Measurements from ENCODE around the gene PVR. TPM values are rescaled to one million over a fixed set of nuclear protein-coding genes. Genes with fewer than 3 reads are reported as not detected.

Gene PVR
- total RNA-seq, 1 donor from 2014 or later: 14.8 TPM

GRCh38 chr19:44648631-44649251 lies 5.0 kb downstream of the PVR start:
- DNase-seq (ENCODE audit: low spot score): no peak
- Mint-ChIP-seq H3K36me3 (ENCODE audit: low read depth, unreplicated experiment) (peaks cover 17% of the 10 kb centered on the region), H3K4me1 (ENCODE audit: unreplicated experiment) (no peaks in the 10 kb centered on the region), H3K9me3 (ENCODE audit: unreplicated experiment) (no peaks in the 10 kb centered on the region), H3K27ac (ENCODE audit: unreplicated experiment) (no peak overlapping the region), H3K27me3 (ENCODE audit: unreplicated experiment) (peaks cover 6% of the 10 kb centered on the region), H3K4me3 (ENCODE audit: unreplicated experiment) (no peak overlapping the region)
- TF ChIP-seq CTCF (IDR thresholded peaks at IDR 0.05; ENCODE audit: unreplicated experiment): no peak

DNA sequence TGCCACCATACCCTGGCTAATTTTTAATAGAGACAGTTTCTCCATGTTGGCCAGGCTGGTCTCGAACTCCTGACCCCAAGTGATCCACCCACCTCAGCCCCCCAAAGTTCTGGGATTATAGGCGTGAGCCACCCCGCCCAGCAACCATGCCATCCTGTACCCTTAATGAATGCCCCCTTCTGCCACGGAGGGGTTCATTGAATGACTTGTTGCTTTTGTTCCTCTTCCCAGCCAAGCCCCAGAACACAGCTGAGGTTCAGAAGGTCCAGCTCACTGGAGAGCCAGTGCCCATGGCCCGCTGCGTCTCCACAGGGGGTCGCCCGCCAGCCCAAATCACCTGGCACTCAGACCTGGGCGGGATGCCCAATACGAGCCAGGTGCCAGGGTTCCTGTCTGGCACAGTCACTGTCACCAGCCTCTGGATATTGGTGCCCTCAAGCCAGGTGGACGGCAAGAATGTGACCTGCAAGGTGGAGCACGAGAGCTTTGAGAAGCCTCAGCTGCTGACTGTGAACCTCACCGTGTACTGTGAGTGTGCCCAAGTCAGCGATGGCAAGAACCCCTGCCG lies 6.0 kb downstream of the PVR start:
- Mint-ChIP-seq H3K27ac (ENCODE audit: unreplicated experiment) (no peak overlapping the region), H3K9me3 (ENCODE audit: unreplicated experiment) (no peaks in the 10 kb centered on the region), H3K27me3 (ENCODE audit: unreplicated experiment) (peaks cover 6% of the 10 kb centered on the region), H3K4me1 (ENCODE audit: unreplicated experiment) (no peaks in the 10 kb centered on the region), H3K36me3 (ENCODE audit: low read depth, unreplicated experiment) (peaks cover 17% of the 10 kb centered on the region), H3K4me3 (ENCODE audit: unreplicated experiment) (no peak overlapping the region)
- no peak for TF ChIP-seq CTCF (IDR thresholded peaks at IDR 0.05; ENCODE audit: unreplicated experiment)
- DNase-seq (ENCODE audit: low spot score): no peak

DNA sequence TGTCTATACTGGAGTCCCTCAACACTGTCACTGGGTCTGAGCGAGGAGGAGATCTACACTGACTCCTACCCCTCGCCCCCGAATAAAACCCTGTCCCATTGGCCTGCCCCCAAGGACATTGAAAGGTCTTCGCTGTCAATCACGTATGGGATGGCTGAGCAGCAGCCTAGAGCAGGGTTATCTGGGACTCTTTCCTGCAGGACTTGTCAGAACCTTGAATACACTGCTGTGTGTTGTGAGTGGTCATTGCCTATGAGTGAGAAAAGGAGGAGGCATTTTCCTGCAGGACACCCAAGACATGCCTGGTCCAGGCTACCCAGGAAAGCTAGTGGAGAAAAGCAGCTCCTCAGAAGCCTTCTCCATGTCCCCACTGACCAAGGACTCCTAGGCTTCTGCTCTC lies 9.6 kb downstream of the PVR start:
- Mint-ChIP-seq H3K4me1 (ENCODE audit: unreplicated experiment) (no peaks in the 10 kb centered on the region), H3K9me3 (ENCODE audit: unreplicated experiment) (peaks cover 3% of the 10 kb centered on the region), H3K27ac (ENCODE audit: unreplicated experiment) (no peak overlapping the region), H3K27me3 (ENCODE audit: unreplicated experiment) (peaks cover 6% of the 10 kb centered on the region), H3K4me3 (ENCODE audit: unreplicated experiment) (peak overlapping the region; percentile 24), H3K36me3 (ENCODE audit: low read depth, unreplicated experiment) (peaks cover 34% of the 10 kb centered on the region)
- no peak for TF ChIP-seq CTCF (IDR thresholded peaks at IDR 0.05; ENCODE audit: unreplicated experiment)
- no peak for DNase-seq (ENCODE audit: low spot score)

GRCh38 chr19:44653977-44654774 lies 10.5 kb downstream of the PVR start:
- no peak overlapping the region for H3K27ac Mint-ChIP-seq (ENCODE audit: unreplicated experiment)
- H3K9me3 Mint-ChIP-seq (ENCODE audit: unreplicated experiment): peaks cover 3% of the 10 kb centered on the region
- peaks cover 6% of the 10 kb centered on the region for H3K27me3 Mint-ChIP-seq (ENCODE audit: unreplicated experiment)
- no peak for TF ChIP-seq CTCF (IDR thresholded peaks at IDR 0.05; ENCODE audit: unreplicated experiment)
- H3K36me3 Mint-ChIP-seq (ENCODE audit: low read depth, unreplicated experiment): peaks cover 35% of the 10 kb centered on the region
- H3K4me1 Mint-ChIP-seq (ENCODE audit: unreplicated experiment): no peaks in the 10 kb centered on the region
- peak; percentile 66 for DNase-seq (ENCODE audit: low spot score)
- no peak overlapping the region for H3K4me3 Mint-ChIP-seq (ENCODE audit: unreplicated experiment)
